Measurements from ENCODE around the gene SCAF8.
"Not testable (repeated sequence)": the region's sequence is repeated elsewhere in the genome, so short reads cannot be mapped to it uniquely, and the experiment has no call there.

Gene SCAF8

DNA sequence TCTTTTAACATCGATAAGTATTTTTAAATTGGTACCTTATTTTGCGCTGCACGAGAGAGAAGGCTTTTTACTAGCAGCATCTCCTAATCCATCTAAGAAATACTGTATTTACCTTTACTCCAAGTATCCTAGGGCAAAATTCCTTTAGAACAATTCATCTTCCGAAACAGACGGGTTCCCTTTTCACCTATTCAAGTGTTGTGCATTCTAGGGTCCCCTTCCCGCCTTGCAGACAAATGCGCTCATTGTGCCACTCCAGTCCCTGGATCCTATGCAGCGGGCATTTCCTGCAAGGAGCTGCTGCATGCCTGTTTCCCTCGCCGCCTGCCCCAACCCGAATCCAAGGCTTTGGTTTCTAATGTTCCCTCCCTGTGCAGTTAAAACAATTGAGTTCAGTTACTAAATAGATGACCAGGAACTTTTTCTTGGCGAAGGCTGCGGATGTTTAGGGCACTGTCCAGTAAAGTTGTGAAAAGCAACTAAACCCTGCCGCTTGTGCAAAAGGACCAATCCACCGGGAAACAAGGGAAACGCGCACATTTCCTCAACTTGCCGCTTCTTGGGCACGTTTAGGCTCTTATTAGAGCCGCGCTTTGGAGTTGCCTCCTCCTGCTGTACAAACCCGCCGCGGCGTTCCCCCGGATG, 556 bp upstream of the SCAF8 start:
- in situ Hi-C loops (cut with HindIII; ENCODE audit: low sequenced_read_pairs) = no loop called here

- in situ Hi-C loops (cut with HindIII; ENCODE audit: low sequenced_read_pairs) = no loop called here
Observed at GRCh38 chr6:154733626-154734382, 588 bp downstream of the SCAF8 start.

DNA sequence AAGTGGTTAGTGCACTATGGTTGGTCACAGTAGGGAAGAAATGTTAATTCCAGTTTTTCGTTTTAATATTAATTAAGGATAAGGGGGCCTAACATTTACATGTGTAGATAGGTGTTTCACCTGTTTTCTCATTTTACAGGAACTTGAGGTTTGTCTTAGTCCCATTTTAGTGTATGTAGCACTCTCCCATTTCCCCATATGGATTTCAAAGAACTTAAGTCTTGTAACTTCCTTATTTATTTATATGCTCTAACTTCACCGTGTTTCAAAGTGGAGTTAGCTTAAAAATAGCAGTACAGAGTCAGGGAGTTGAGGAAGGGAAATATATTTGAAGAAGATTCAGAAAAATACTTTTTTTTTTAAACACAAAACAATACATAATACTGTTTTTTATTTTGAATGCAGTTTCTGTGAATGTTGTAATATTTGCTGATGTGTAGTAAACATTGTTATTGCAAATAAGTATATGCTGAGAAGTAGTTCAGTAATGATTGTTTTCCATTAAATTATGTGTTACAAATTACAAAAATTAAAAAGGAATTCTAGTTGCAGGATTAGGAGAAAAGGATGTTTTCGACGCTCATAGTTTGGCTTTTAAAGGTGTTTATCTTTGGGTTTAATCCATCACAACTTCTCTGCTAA, 3.5 kb downstream of the SCAF8 start:
- in situ Hi-C loops (cut with HindIII; ENCODE audit: low sequenced_read_pairs) = no loop called here

GRCh38 chr6:154737424-154737823, 4.2 kb downstream of the SCAF8 start:
- in situ Hi-C loops (cut with HindIII; ENCODE audit: low sequenced_read_pairs) = no loop called here

DNA sequence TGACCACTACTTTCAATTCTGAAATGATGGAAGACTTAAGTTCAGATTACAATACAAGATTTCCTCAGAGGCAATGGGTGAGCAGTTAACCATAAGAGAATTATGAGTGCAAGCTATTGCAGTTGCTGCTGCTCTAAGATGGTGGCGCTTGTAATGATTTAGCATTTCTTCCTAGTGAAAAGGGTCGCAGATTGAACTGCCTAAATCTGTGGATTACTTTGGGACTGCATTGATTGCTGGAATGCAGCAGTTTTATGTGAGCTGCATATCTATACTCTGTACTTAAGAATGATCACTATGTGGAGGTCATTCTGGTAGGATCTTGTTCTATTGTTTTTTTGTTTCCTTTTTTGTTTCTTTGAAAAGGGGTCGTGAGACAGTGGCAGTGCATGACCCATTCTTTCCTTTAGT, 5.3 kb downstream of the SCAF8 start:
- in situ Hi-C loops (cut with HindIII; ENCODE audit: low sequenced_read_pairs) = no loop called here

DNA sequence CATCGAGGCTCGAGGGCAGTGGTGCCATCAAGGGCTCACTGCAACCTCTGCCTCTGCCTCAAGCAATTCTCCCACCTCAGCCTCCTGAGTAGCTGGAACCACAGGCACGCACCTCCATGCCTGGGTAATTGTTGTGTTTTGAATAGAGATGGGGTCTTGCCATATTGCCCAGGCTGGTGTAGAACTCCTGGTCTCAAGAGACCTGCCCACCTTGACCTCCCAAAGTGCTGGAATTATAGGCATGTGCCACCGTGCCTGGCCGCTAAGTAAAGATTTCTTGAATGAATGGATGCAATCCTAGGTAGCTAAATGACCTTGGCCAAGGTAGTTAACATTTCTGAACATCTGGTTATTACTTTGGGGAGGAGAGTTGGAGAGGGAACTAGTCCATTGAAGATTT, 7.4 kb downstream of the SCAF8 start:
- in situ Hi-C loops (cut with HindIII; ENCODE audit: low sequenced_read_pairs) = no loop called here

DNA sequence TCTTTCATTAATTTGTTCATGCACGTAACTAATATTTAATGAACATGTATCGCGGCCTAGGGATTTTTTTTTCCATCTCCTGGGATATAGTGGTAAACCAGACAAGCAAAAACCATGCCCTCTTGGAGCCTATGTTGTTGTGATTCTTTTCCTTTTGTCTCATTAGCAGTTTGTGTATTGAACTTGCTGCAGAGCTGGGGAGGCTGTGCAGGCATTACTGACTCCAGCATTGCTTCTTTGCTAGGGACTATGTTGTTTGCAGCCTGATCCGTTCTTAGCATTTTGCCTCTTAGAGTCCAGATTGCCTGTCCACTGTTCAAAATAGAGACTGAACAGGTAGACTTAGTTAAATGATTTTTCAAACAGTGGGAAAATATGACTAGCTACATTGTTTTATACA, 9.7 kb downstream of the SCAF8 start:
- in situ Hi-C loops (cut with HindIII; ENCODE audit: low sequenced_read_pairs) = no loop called here

DNA sequence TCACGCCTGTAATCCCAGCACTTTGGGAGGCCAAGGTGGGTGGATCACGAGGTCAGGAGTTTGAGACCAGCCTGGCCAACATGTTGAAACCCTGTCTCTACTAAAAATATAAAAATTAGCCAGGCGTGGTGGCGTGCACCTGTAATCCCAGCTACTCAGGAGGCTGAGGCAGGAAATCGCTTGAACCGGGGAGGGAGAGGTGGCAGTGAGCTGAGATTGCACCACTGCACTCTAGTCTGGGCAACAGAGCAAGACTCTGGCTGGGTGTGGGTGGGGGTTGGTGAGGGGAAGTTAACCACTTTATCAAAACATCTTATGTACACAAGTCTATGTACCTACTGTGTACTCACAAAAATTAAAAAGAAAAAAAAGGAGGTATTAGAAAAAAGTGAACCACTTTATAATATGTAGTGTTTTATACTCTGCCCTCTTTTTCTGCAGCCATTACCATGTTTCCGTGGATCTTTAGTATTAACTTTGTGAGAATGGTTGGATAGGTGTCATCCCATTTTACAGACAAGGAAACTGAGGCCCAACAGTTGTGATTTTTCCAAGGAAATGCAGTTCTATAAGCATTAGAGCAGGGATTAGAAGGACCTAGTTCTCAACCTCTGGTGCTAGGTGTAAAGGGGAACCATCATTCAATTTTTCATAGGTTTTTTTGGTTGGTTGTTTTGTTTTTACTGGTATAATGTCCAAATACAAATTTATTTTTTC, 11.0 kb downstream of the SCAF8 start:
- in situ Hi-C loops (cut with HindIII; ENCODE audit: low sequenced_read_pairs) = not testable (repeated sequence)

DNA sequence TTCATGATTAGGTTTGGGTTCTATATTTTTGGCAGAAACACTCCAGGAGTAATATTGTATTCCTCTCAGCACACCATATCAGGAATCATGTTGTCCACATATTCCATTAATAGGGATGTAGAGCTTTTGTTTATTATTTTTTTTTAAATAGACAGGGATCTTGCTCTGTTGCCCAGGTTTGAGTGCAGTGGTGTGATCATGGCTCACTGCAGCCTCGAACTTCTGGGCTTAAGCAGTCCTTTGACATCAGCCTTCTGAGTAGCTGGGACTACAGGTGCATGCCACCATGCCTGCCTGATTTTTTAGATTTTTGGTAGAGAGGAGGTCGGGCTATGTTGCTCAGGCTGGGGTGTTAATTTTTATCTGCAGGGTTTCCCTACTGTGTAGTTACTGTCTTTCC, 12.0 kb downstream of the SCAF8 start:
- in situ Hi-C loops (cut with HindIII; ENCODE audit: low sequenced_read_pairs) = no loop called here

DNA sequence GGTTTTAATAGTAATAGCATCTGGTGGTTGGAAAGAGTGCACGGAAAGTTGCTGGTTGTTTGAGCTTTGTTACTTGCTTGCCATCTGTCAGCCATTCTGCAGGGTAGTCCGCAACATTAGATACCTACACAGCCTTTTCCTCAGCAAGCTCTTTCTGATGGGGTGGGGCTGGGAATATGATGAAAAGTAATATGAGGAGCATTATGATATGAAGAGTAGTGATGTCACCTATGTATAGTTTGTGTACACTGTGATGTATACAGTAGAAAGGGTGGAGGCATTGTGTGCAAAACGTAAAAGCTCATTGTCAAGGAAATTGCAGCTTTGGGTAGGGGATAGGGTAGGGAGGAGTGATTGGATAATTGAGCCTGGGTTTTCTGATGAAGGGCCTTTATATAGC, 16.1 kb downstream of the SCAF8 start:
- in situ Hi-C loops (cut with HindIII; ENCODE audit: low sequenced_read_pairs) = no loop called here

DNA sequence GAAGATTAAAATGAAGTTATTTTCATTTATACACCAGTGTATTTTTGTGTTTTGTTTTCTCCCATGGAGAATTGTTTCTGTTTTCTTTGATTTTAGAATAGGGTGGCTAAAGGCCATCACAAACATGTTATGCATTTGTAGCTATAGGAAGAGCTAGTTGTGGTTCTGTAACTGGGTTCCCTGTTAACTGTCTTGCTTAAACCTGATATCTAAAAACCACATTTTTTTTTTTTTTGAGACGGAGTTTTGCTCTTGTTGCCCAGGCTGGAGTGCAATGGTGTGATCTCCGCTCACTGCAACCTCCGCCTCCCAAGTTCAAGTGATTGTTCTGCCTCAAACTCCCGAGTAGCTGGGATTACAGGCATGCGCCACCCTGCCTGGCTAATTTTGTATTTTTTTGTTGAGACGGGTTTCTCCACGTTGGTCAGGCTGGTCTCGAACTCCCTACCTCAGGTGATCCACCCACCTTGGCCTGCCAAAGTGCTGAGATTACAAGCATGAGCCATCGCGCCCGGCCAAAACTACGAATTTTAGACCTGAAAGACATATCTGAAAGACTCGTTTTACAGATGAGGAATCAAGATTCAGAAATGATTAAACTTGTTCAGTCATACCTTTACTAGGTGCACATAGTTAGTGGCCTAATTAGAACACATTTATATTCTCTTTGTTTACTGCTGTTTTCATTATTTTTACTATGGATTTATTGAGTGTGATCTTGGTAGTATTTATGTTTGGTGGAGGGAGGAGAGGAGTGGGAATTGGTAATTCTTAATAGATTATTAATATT, 18.0 kb downstream of the SCAF8 start:
- in situ Hi-C loops (cut with HindIII; ENCODE audit: low sequenced_read_pairs) = no loop called here

GRCh38 chr6:154752022-154752421, 18.8 kb downstream of the SCAF8 start:
- in situ Hi-C loops (cut with HindIII; ENCODE audit: low sequenced_read_pairs) = no loop called here

DNA sequence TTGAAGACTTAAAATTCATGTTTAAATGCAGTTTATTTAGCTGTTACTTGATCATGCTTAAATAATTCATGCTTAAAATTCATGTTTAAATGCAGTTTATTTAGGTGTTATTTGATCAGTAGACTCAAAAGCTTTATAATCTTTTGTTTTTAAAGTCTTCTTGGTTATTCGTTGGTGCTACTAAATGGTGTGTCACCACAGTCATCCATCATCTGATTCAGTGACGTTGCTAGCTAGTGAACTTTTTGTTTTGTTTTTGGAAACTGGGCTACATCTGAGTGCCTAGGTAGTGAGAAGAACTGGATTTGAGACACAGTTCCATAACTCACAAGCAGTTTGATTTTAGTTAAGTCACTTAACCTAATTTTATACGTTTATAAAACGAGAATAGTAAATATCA, 20.9 kb downstream of the SCAF8 start:
- in situ Hi-C loops (cut with HindIII; ENCODE audit: low sequenced_read_pairs) = no loop called here

- in situ Hi-C loops (cut with HindIII; ENCODE audit: low sequenced_read_pairs) = no loop called here
Observed at GRCh38 chr6:154757352-154758050, 24.3 kb downstream of the SCAF8 start.

- in situ Hi-C loops (cut with HindIII; ENCODE audit: low sequenced_read_pairs) = no loop called here
Observed at GRCh38 chr6:154758125-154758524, 24.9 kb downstream of the SCAF8 start.

DNA sequence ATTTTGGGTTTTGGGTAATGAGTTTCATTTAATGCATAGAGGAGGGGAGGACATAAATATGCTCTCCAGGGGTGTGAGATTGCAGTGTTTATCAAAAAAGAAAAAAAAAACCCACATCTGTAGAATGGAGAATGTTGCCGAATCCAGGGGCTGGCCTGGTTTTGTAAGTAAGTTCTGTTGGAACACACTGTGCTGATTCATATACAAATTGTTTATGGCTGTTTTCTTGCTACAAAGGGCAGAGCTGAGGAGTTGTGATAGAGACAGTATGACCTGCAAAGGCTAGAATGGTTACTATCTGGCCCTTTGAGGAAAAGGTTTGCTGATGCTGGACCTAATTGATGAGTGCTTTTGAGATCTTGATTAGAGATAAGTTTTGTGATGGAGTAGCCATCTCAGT, 30.4 kb downstream of the SCAF8 start:
- in situ Hi-C loops (cut with HindIII; ENCODE audit: low sequenced_read_pairs) = no loop called here

DNA sequence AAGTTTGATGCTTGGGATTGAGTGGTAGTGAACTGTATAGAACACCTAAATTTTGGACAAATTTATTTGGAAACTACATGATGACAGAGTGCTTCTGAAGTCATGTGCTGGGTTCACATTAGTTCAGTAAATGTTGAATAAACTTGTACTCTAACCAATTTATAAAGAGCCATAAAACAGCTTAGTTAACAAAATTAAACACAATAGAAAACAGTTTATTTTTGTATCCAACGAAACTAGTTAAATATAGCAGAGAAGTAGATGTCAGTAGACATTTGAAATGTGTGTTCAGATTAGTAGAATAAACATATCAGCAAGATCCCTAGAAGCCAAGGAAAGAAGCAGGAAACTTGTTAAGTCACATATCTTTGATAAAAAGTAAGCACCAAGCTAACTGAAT, 32.1 kb downstream of the SCAF8 start:
- in situ Hi-C loops (cut with HindIII; ENCODE audit: low sequenced_read_pairs) = no loop called here

DNA sequence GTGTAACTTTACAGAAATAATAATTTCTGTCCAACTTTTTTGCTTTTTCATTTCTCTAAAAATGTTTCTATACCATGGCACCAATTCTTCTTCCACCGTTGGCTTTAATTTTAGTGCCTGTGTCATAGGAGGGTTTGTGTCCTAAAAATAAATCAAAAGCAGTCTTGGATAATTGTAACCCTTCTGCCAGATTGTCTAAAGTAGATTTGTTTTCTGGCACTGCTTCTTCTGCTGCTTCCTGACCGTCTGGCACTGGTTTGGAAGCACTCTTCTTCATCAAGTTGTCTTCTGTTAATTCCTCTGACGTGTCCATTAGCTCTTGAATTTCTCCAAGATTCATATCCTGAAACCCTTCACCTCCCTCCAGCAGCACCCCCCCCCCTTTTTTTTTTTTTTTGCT, 33.1 kb downstream of the SCAF8 start:
- in situ Hi-C loops (cut with HindIII; ENCODE audit: low sequenced_read_pairs) = no loop called here

- in situ Hi-C loops (cut with HindIII; ENCODE audit: low sequenced_read_pairs) = no loop called here
Observed at GRCh38 chr6:154767003-154767723, 33.9 kb downstream of the SCAF8 start.

DNA sequence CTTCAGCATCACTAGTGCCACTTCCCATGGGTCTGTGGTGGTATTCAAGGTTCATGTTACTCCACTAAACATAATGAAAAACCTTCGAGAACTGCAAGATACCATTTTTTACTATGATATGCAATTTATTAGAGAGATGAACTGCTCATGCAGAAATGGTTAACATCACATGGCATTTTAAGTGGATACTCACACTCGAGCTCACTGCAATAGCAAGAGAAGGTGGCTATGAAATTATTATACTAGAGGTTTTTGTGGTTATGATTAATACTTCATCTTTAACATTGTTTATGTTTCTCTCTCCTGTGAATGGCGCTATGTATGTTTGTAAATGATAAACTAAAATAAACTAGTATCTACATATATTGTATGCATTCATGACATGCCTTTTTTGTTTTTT, 35.1 kb downstream of the SCAF8 start:
- in situ Hi-C loops (cut with HindIII; ENCODE audit: low sequenced_read_pairs) = no loop called here
